ENCODE data around the gene CACNA1G.

CACNA1G gene

DNA sequence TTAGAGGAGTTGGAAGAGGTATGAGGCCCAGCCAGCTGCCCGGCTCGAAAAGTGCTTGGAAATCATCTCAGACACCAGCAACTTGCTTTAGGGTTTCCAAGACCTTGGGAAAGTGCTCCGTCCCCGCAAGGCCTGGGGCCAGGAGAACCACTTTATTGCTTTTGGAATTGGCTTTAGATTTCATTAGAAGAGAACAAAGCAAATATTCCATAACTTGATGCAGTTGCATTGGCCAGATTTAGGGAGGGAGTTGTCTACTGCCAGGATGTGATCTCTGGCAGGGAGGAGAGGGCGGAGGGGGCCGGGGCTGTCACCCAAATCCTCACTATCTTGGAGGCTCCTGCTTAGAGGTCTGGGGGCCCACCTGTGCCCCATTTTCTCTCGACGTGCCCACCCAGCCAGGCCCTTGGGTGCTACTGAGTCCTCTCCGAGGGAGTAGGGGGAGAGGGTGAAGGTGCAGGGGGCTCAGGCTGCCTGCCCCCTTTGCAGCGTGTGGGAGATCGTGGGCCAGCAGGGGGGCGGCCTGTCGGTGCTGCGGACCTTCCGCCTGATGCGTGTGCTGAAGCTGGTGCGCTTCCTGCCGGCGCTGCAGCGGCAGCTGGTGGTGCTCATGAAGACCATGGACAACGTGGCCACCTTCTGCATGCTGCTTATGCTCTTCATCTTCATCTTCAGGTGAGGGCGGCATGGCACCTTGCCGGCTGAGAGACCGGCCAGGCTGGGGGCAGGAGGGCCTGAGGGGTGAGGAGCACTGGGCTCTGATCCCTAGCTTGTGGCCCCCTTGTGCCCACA lies 30.6 kb downstream of the CACNA1G start:
- no peak for DNase-seq

DNA sequence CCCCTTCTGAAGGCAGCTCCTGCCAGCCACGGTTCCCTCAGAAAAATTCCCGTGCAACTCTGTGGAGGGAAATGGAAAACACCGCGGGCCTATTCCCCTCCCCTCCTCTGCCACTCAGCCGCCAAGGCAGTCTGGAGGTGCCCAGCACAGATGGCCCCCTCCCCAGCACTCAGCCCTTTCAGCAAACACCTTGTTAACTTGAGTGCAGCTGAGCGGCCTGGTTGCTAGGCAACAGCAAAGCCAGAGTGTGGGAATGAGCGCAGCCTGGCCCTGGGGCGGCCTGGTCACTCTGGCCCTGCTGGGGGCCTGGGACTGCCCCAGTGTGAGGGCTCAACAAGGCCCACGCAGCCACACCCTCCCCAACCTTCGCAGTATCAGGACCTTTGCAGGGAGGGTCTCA lies 32.8 kb downstream of the CACNA1G start:
- DNase-seq = peak; percentile 83

DNA sequence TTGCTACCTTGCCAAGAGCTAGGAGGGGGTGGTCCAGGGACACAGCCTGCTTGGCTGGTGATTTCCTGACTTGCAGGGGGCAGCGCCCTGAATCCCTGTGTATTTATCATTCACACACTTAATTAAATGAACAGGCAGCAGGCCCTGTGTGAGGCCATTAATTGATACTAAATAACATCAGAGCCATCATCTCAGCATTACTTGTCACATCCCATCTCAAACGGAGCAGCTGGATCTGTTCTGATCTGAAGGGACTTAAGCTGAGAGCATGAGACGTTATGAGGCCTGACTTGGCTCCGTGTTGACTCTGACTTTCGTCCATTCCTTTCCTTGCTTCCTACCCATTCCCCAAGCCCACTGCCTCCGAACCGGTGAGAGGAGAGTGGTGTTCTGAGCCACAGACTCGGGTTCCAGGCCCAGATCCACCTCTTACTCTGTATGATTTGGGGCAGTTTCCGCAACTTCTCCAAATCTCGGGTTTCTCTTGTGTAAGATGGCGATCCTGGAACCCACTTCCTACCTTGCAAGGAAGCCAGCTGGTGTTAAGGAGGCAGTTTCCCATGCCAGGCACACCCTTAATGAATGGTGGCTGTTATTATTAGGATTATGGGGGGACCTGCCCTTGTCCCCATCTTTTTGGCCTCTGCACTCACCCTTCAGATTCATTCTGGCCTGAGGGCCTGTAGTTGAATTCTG lies 33.8 kb downstream of the CACNA1G start:
- no peak for DNase-seq

DNA sequence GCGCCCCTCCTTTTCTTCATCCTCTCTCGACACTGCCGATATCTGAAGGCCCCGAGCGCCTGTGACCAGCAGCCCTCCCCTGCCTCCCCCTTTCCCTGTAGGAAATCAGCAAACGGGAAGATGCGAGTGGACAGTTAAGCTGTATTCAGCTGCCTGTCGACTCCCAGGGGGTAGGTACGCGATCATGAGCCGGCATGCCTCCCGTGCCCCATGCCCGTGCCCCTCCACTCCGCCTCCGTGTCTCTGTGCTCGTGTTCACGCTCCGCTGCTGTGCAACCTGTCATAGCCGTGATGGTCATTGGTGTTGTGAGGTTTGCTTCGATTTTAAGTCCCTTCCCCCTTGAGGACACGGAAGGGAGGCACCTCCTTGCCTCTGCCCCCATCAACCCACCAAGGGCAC lies 34.4 kb downstream of the CACNA1G start:
- DNase-seq = no peak

- DNase-seq = no peak
Measured at GRCh38 chr17:50596191-50597037, 35.9 kb downstream of the CACNA1G start.

- peak; percentile 73 for DNase-seq
Measured at GRCh38 chr17:50598487-50598886, 38.0 kb downstream of the CACNA1G start.

DNA sequence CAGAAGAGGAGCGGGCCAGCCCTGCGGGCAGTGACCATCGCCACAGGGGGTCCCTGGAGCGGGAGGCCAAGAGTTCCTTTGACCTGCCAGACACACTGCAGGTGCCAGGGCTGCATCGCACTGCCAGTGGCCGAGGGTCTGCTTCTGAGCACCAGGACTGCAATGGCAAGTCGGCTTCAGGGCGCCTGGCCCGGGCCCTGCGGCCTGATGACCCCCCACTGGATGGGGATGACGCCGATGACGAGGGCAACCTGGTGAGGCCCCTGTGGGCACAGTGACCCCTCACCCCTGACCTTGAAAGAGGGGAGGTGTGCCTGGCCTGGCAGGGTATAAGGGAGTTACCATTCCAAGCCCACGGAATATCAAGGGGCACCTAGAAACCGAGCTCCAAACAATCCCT lies 39.1 kb downstream of the CACNA1G start:
- DNase-seq = no peak

DNA sequence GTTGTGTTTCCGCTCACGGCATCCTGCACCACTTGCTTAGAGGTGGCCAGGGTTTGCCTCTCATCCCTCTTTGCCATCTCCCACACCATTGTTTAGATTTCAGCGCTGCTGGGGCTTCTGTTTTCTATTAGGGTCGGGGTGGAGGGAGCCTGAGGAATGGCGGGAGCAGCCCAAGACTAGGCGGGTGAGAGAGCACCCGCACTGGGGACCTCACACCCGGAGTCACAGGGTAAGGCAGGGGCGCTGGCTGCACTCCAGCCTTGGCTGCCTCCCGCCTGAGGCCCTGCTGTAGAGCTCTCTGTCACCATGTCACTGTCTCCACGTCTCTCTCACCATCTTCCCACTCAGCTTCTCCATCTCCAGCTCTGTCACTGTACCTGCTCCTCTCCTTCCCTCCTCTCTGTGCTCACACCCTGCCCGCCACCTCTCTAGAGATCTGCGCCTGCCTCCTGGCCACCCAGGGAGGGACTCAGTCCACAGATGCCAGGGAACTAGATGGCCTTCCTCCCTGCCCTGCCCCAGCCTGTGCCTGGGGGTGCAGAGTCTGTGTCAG lies 41.4 kb downstream of the CACNA1G start:
- DNase-seq = no peak

DNA sequence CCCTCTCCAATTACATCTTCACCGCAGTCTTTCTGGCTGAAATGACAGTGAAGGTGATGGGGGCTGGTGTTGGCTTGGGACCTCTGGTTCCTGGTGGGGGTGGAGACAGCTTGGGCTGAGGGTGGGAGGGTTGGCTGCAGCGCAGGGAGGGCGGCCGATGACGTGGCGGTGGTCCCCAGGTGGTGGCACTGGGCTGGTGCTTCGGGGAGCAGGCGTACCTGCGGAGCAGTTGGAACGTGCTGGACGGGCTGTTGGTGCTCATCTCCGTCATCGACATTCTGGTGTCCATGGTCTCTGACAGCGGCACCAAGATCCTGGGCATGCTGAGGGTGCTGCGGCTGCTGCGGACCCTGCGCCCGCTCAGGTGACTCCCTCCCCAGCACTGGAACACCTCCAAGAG lies 42.3 kb downstream of the CACNA1G start:
- DNase-seq = no peak

DNA sequence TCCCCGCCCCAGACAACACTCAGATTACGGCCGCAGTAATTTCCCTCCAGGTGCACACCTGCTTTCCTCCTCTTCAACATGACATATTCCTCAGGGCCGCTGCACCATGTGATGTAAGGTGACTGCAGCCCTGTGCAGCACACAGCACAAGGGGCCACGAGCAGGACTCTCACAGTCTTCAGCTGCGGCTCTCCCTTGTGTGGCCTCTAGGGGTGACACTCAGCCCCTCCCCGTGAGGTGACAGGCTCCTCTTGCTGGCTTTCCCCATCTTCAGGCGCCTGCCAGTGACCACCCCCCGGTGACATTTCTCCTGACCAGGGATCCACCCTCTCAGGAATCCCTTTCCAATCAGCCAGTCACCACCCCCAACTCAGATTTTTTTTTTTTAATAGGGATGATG lies 42.8 kb downstream of the CACNA1G start:
- peak; percentile 47 for DNase-seq

DNA sequence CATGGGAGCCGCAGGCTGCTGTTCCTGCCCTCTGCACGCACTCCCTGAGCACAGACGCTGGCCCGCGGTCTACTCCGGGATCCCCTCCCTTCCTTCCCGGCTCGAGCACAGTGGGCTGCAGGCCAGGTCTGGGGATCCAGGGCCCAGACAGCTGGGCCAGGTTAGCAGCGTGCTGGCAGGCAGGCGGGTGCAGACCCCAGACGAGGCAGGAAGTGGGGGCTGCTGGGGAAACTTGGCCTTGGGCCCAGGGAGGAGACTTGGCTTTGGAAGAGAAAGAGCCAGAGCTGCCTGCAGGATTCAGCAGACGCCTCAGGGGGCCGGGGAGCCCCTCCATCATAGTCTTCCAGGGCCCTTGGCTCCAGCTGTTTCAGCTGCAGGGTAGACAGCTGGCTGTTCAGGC lies 44.0 kb downstream of the CACNA1G start:
- peak; percentile 95 for DNase-seq

DNA sequence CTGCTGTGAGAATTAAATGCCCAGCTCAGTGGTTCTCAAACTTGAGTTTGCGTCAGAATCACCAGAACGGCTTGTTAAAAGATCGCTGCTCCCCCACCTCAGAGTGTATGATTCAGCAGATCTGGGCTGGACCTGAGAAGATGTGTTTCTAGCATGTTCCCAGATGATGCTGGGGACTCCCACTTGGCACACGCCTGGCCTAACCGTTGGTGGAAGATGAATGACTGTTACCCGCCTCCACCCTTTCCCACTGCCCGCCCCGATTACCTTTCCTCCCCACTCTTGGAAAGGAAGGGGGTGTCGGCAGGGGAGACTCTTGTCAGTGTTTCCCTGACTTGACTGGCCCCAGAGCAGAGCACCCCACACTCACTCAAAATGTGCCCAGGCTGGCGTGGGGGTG lies 44.9 kb downstream of the CACNA1G start:
- no peak for DNase-seq

DNA sequence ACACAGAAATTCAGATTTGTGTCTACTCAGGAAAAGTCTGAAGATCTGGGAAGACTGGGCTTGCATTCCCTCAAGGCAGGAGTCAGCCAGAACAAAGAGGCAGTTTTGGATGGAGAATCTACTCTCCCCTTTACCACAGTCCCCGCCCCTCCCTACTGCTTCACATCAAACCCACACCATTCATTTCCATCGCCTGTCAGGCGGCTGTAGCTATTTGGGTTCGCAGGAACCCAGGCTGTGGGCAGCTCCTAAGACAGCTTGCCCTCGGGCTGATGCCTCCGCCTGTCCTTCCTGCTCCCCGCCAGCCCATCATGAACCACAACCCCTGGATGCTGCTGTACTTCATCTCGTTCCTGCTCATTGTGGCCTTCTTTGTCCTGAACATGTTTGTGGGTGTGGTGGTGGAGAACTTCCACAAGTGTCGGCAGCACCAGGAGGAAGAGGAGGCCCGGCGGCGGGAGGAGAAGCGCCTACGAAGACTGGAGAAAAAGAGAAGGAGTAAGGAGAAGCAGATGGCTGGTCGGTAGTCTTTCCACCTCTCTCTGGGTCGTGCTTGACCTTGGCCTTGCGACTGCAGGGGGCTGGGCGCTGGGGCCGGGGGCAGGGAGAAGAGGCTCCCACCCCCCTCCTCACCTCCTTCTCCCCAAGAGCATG lies 47.1 kb downstream of the CACNA1G start:
- no peak for DNase-seq

- peak; percentile 89 for DNase-seq
Measured at GRCh38 chr17:50608700-50609379, 48.3 kb downstream of the CACNA1G start.

- DNase-seq = peak; percentile 73
Measured at GRCh38 chr17:50609380-50610074, 49.0 kb downstream of the CACNA1G start.

DNA sequence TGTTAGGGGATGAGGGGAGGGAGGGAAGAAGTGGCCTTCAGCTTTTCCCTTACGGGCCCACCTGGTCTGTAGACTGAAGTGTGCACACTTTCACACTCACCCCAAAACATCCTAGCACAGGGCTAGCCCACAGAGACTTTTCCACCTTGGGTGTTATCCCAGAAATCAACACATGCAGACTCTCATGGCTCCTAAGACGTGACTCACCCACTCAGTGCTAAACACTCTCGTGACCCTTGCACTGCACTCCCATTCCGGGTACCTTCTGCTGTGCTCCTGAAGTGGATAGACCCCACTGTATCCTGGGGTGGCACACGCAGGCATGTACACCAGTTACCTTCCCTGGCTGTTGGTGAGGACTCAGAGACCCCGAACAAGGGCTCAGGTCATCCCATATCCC lies 51.1 kb downstream of the CACNA1G start:
- DNase-seq = no peak

- no peak for DNase-seq
Measured at GRCh38 chr17:50612281-50612680, 51.8 kb downstream of the CACNA1G start.

- no peak for DNase-seq
Measured at GRCh38 chr17:50613007-50613992, 52.8 kb downstream of the CACNA1G start.

DNA sequence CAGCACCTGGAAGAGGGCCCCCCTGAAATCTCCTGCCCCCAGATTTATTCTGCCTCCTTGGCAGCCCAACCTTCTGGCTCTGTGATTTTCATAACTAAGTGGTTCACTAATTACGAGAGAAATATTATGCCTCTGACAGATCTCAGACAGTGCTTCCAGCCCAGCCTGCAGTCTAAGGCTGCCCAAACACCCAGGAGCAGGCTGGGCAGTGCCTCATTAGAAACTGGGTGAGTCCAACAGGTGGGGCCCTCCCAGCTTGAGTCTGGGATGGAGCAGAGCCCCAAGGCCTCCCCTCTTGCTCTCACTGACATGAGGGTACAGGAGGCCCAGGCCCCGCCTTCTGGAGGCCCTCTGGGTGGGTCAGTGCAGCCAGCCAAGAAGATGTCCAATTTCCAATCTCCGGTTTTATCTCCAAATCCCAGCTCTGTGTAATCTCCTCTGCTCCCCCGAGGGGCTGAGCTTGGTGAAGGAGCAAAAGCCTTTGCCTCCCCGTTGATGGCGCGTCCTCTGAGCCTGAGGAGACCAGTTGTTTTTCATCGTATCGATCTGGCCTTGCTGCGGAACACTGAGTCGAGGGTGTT lies 54.0 kb downstream of the CACNA1G start:
- DNase-seq = no peak

- no peak for DNase-seq
Measured at GRCh38 chr17:50615828-50616227, 55.3 kb downstream of the CACNA1G start.

Data from NCI-H2171 treated with DMSO at 0.1 percent for 48 hours (cell line).